SJCRH30 (cell line): ENCODE data around the gene CSRP1. TPM values are rescaled to one million over a fixed set of nuclear protein-coding genes. Genes with fewer than 3 reads are reported as not detected.

Experiments
- DNase-seq, 2 experiments: peaks; one replicate each; pipeline ENCODE4 v3.0.0-alpha.2; 2015 to 2020
- H3K27ac ChIP-seq: fragments of 250-450 bp; sonication (Bioruptor Pico); 2 replicates; pipeline ENCODE4 v1.5.1; 2020; ENCODE audit warnings: mild to moderate bottlenecking, moderate library complexity
- H3K27me3 ChIP-seq: fragments of 250-450 bp; sonication (Bioruptor Pico); 2 replicates; pipeline ENCODE4 v1.5.1; 2020; ENCODE audit warnings: mild to moderate bottlenecking, moderate library complexity
- H3K36me3 ChIP-seq: fragments of 250-450 bp; sonication (Bioruptor Pico); 2 replicates; pipeline ENCODE4 v1.5.1; 2020; ENCODE audit warnings: mild to moderate bottlenecking, moderate library complexity
- H3K4me1 ChIP-seq: fragments of 250-450 bp; sonication (Bioruptor Pico); 2 replicates; pipeline ENCODE4 v1.5.1; 2020; ENCODE audit warnings: mild to moderate bottlenecking, moderate library complexity
- H3K4me3 ChIP-seq: fragments of 250-450 bp; sonication (Bioruptor Pico); 2 replicates; pipeline ENCODE4 v1.5.1; 2020; ENCODE audit warnings: mild to moderate bottlenecking, moderate library complexity
- H3K9me3 ChIP-seq: fragments of 250-450 bp; sonication (Bioruptor Pico); replicated peaks from 2 replicates; pipeline ENCODE4 v1.5.1; 2020; ENCODE audit warnings: mild to moderate bottlenecking, moderate library complexity
- total RNA-seq: library from RNA; depleted of rRNA; stranded (reverse); fragments of >200 nt; shearing (Covaris generic); gene quantifications from 2 replicates; pipeline ENCODE4 v1.2.3, GENCODE V29; 2014; rRNA removed

CSRP1 gene
- total RNA-seq, 1 experiment from 2014 or later = 84.6 TPM

- Histone ChIP-seq H3K4me1 (peaks cover 24% of the 10 kb centered on the region), H3K4me3 (no peak overlapping the region), H3K27ac (no peak overlapping the region), H3K9me3 (0 out of 2 replicates have a peak, but pooled peaks cover 3% of the 10 kb centered on the region), H3K36me3 (no peaks in the 10 kb centered on the region), H3K27me3 (no peaks in the 10 kb centered on the region)
- DNase-seq = peak; percentile 60 to 72
Measured at GRCh38 chr1:201436393-201436792, 70.5 kb downstream of the CSRP1 start.

- peaks cover 39% of the 10 kb centered on the region for H3K4me1 ChIP-seq
- no peak overlapping the region for H3K4me3 ChIP-seq
- H3K9me3 ChIP-seq = no peaks in the 10 kb centered on the region
- H3K36me3 ChIP-seq = no peaks in the 10 kb centered on the region
- H3K27me3 ChIP-seq = no peaks in the 10 kb centered on the region
- H3K27ac ChIP-seq = no peak overlapping the region
- no peak for DNase-seq
Measured at GRCh38 chr1:201434266-201434665, 72.7 kb downstream of the CSRP1 start.

- Histone ChIP-seq H3K36me3 (no peaks in the 10 kb centered on the region), H3K27me3 (no peaks in the 10 kb centered on the region), H3K27ac (no peak overlapping the region), H3K9me3 (no peaks in the 10 kb centered on the region), H3K4me1 (peaks cover 39% of the 10 kb centered on the region), H3K4me3 (no peak overlapping the region)
- no peak for DNase-seq
Measured at GRCh38 chr1:201433609-201434008, 73.3 kb downstream of the CSRP1 start.

Other genes with a start within 250 kb of the CSRP1 start
- not detected in 2 replicates for gene PKP1, start 223.6 kb downstream of the CSRP1 start, total RNA-seq
- gene TNNT2, start 129.4 kb downstream of the CSRP1 start, total RNA-seq = 74.9 and 90.0 TPM in 2 replicates
- 1.1 and 2.9 TPM in 2 replicates for gene LAD1, start 107.8 kb downstream of the CSRP1 start, total RNA-seq
- 230 and 281 TPM in 2 replicates for gene TNNI1, start 85.4 kb downstream of the CSRP1 start, total RNA-seq
- 30.8 and 33.9 TPM in 2 replicates for gene PHLDA3, start 37.9 kb downstream of the CSRP1 start, total RNA-seq
- 63.8 and 68.2 TPM in 2 replicates for gene NAV1, start 32.0 kb upstream of the CSRP1 start, total RNA-seq